Calu3 (cell line): ENCODE results near the gene KRTAP29-1. TPM values are rescaled to one million over a fixed set of nuclear protein-coding genes. Genes with fewer than 3 reads are reported as not detected.
"Not testable (repeated sequence)": the region's sequence is repeated elsewhere in the genome, so short reads cannot be mapped to it uniquely, and the experiment has no call there.

Experiments
- BruUV-seq: library from RNA; stranded (reverse); fragments of 400-500 nt; replicated peaks from 2 replicates; lab custom pipeline; 2021; lab: Mats Ljungman, UMichigan
- CTCF ChIA-PET: fragments of 300-600 bp; sonication (Branson Sonifier 250); formaldehyde crosslinking; loops from one replicate; lab custom pipeline; 2022; ENCODE audit warnings: antibody characterized with exemption; lab: Charles Lee
- DNase-seq: peaks from one replicate; pipeline ENCODE4 v3.0.0; 2022
- H3K27ac Mint-ChIP-seq: one replicate; pipeline ENCODE4 v1.8.0; 2022; ENCODE audit warnings: mixed read lengths; ENCODE audit not compliant: unreplicated experiment
- H3K27me3 Mint-ChIP-seq: one replicate; pipeline ENCODE4 v1.8.0; 2022; ENCODE audit warnings: mixed read lengths; ENCODE audit not compliant: unreplicated experiment
- H3K36me3 Mint-ChIP-seq: one replicate; pipeline ENCODE4 v1.8.0; 2022; ENCODE audit warnings: mild to moderate bottlenecking, moderate library complexity, mixed read lengths; ENCODE audit not compliant: insufficient read depth, unreplicated experiment
- H3K4me1 Mint-ChIP-seq: one replicate; pipeline ENCODE4 v1.8.0; 2022; ENCODE audit warnings: mild to moderate bottlenecking, low read depth, mixed read lengths; ENCODE audit not compliant: unreplicated experiment
- H3K4me3 Mint-ChIP-seq: one replicate; pipeline ENCODE4 v1.8.0; 2022; ENCODE audit warnings: mild to moderate bottlenecking, low read depth, moderate library complexity, mixed read lengths; ENCODE audit not compliant: unreplicated experiment
- H3K9me3 Mint-ChIP-seq: one replicate; pipeline ENCODE4 v1.8.0; 2022; ENCODE audit warnings: low read depth, mixed read lengths; ENCODE audit not compliant: unreplicated experiment
- CTCF ChIP-seq: fragments of 200-600 bp; IDR thresholded peaks from one replicate; pipeline ENCODE4 v1.8.0; 2022; ENCODE audit warnings: antibody characterized with exemption; ENCODE audit not compliant: unreplicated experiment
- intact Hi-C: fragments of 100-400 bp; cut with micrococcal nuclease; formaldehyde crosslinking; loops from one replicate; pipeline ENCODE4 v1.10.0; 2022; ENCODE audit not compliant: unreplicated experiment
- total RNA-seq: library from RNA; stranded (reverse); gene quantifications from 2 replicates; pipeline ENCODE4 v1.2.3, GENCODE V29; 2022

Gene KRTAP29-1
- total RNA-seq, 1 experiment from 2014 or later = not detected

GRCh38 chr17:41258406-41258805, 44.2 kb downstream of the KRTAP29-1 start:
- Mint-ChIP-seq H3K4me1 (no peaks in the 10 kb centered on the region), H3K4me3 (no peak overlapping the region), H3K27ac (no peak overlapping the region), H3K27me3 (peaks cover 15% of the 10 kb centered on the region), H3K36me3 (no peaks in the 10 kb centered on the region), H3K9me3 (no peaks in the 10 kb centered on the region)
- no TSS peak for BruUV-seq
- no peak for TF ChIP-seq CTCF
- CTCF ChIA-PET = interaction anchor here (1.0 kb wide), 1 partner anchor 13 kb away, joined by 3 read pairs; no protein-coding TSS in a partner anchor
- intact Hi-C loops = no loop called here
- no peak for DNase-seq

GRCh38 chr17:41256291-41256685, 46.4 kb downstream of the KRTAP29-1 start:
- BruUV-seq = no TSS peak
- H3K4me1 Mint-ChIP-seq = no peaks in the 10 kb centered on the region
- H3K9me3 Mint-ChIP-seq = no peaks in the 10 kb centered on the region
- TF ChIP-seq CTCF = no peak
- no peaks in the 10 kb centered on the region for H3K36me3 Mint-ChIP-seq
- H3K4me3 Mint-ChIP-seq = no peak overlapping the region
- DNase-seq = no peak
- H3K27ac Mint-ChIP-seq = no peak overlapping the region
- H3K27me3 Mint-ChIP-seq = peaks cover 22% of the 10 kb centered on the region
- CTCF ChIA-PET = no interaction called here
- intact Hi-C loops = no loop called here

GRCh38 chr17:41255381-41256290, 47.0 kb downstream of the KRTAP29-1 start, which contains the start of gene KRTAP9-9:
TSS of gene KRTAP9-9 (plus strand) at chr17:41255384.
- CTCF ChIA-PET, H3K4me3 Mint-ChIP-seq, H3K27ac Mint-ChIP-seq, BruUV-seq, DNase-seq, H3K4me1 Mint-ChIP-seq, H3K9me3 Mint-ChIP-seq, H3K36me3 Mint-ChIP-seq, intact Hi-C loops: not testable (repeated sequence)
- H3K27me3 Mint-ChIP-seq = peaks cover 22% of the 10 kb centered on the region

- peaks cover 22% of the 10 kb centered on the region for H3K27me3 Mint-ChIP-seq
- H3K27ac Mint-ChIP-seq = no peak overlapping the region
- no TSS peak for BruUV-seq
- H3K4me3 Mint-ChIP-seq = no peak overlapping the region
- intact Hi-C loops = no loop called here
- no peak for TF ChIP-seq CTCF
- CTCF ChIA-PET = no interaction called here
- H3K9me3 Mint-ChIP-seq = no peaks in the 10 kb centered on the region
- DNase-seq = no peak
- H3K4me1 Mint-ChIP-seq = no peaks in the 10 kb centered on the region
- no peaks in the 10 kb centered on the region for H3K36me3 Mint-ChIP-seq
These were observed 47.8 kb downstream of the KRTAP29-1 start for GRCh38 chr17:41254861-41255260.

Other genes starting within 250 kb of the KRTAP29-1 start
- gene KRTAP2-2, start 247.6 kb downstream of the KRTAP29-1 start, total RNA-seq = not detected in 2 replicates
- gene KRTAP2-3, start 242.7 kb downstream of the KRTAP29-1 start, total RNA-seq = 9.4 and 18.2 TPM in 2 replicates
- gene KRTAP2-4, start 237.0 kb downstream of the KRTAP29-1 start, total RNA-seq = not detected in 2 replicates
- gene KRTAP4-7, start 218.7 kb downstream of the KRTAP29-1 start, total RNA-seq = not detected in 2 replicates
- not detected in 2 replicates for gene KRTAP4-8, start 204.7 kb downstream of the KRTAP29-1 start, total RNA-seq
- not detected in 2 replicates for gene KRTAP4-16, start 200.6 kb downstream of the KRTAP29-1 start, total RNA-seq
- not detected in 2 replicates for gene KRTAP4-9, start 197.5 kb downstream of the KRTAP29-1 start, total RNA-seq
- not detected in 2 replicates for gene KRTAP4-11, start 184.5 kb downstream of the KRTAP29-1 start, total RNA-seq
- not detected in 2 replicates for gene KRTAP4-12, start 178.7 kb downstream of the KRTAP29-1 start, total RNA-seq
- gene KRTAP4-6, start 162.3 kb downstream of the KRTAP29-1 start, total RNA-seq = not detected in 2 replicates
- gene KRTAP4-5, start 153.0 kb downstream of the KRTAP29-1 start, total RNA-seq = not detected in 2 replicates
- not detected in 2 replicates for gene KRTAP4-4, start 142.1 kb downstream of the KRTAP29-1 start, total RNA-seq
- gene KRTAP4-3, start 134.6 kb downstream of the KRTAP29-1 start, total RNA-seq = not detected in 2 replicates
- not detected in 2 replicates for gene KRTAP4-2, start 124.6 kb downstream of the KRTAP29-1 start, total RNA-seq
- not detected in 2 replicates for gene KRTAP4-1, start 117.9 kb downstream of the KRTAP29-1 start, total RNA-seq
- not detected in 2 replicates for gene KRTAP9-1, start 113.0 kb downstream of the KRTAP29-1 start, total RNA-seq
- not detected in 2 replicates for gene KRTAP9-2, start 76.2 kb downstream of the KRTAP29-1 start, total RNA-seq
- gene KRTAP9-3, start 70.4 kb downstream of the KRTAP29-1 start, total RNA-seq = not detected in 2 replicates
- gene KRTAP9-8, start 64.9 kb downstream of the KRTAP29-1 start, total RNA-seq = not detected in 2 replicates
- gene KRTAP9-4, start 53.2 kb downstream of the KRTAP29-1 start, total RNA-seq = not detected in 2 replicates
- gene KRTAP9-9, start 47.5 kb downstream of the KRTAP29-1 start, total RNA-seq = not detected in 2 replicates
- gene KRTAP9-6, start 37.5 kb downstream of the KRTAP29-1 start, total RNA-seq = not detected in 2 replicates
- gene KRTAP9-7, start 27.2 kb downstream of the KRTAP29-1 start, total RNA-seq = not detected in 2 replicates
- gene KRTAP16-1, start 6.5 kb upstream of the KRTAP29-1 start, total RNA-seq = not detected in 2 replicates
- gene KRTAP17-1, start 12.9 kb upstream of the KRTAP29-1 start, total RNA-seq = not detected in 2 replicates
- gene KRT33A, start 48.0 kb upstream of the KRTAP29-1 start, total RNA-seq = not detected in 2 replicates
- gene KRT33B, start 67.0 kb upstream of the KRTAP29-1 start, total RNA-seq = not detected in 2 replicates
- not detected in 2 replicates for gene KRT34, start 79.5 kb upstream of the KRTAP29-1 start, total RNA-seq
- gene KRT31, start 94.8 kb upstream of the KRTAP29-1 start, total RNA-seq = not detected in 2 replicates
- not detected in 2 replicates for gene KRT37, start 121.7 kb upstream of the KRTAP29-1 start, total RNA-seq
- not detected in 2 replicates for gene KRT38, start 138.1 kb upstream of the KRTAP29-1 start, total RNA-seq
- gene KRT32, start 164.5 kb upstream of the KRTAP29-1 start, total RNA-seq = not detected in 2 replicates
- gene KRT35, start 178.3 kb upstream of the KRTAP29-1 start, total RNA-seq = not detected in 2 replicates
- not detected in 2 replicates for gene KRT36, start 187.1 kb upstream of the KRTAP29-1 start, total RNA-seq
- gene KRT13, start 202.8 kb upstream of the KRTAP29-1 start, total RNA-seq = 45.7 and 323 TPM in 2 replicates
- 83.0 and 86.8 TPM in 2 replicates for gene KRT15, start 216.0 kb upstream of the KRTAP29-1 start, total RNA-seq
- 2,554 and 3,048 TPM in 2 replicates for gene KRT19, start 225.5 kb upstream of the KRTAP29-1 start, total RNA-seq